Stimulated activated CD4-positive, alpha-beta T cell treated with anti-CD3 and anti-CD28 coated beads, Interleukin-12 subunit alpha, Interleukin-12 subunit beta, amount 100 ng/mL, for 24 hours (primary cell): ENCODE results near the gene BCL6.
"Not testable (repeated sequence)": the region's sequence is repeated elsewhere in the genome, so short reads cannot be mapped to it uniquely, and the experiment has no call there.

Source experiments
- DNase-seq, 2 experiments: peaks; one replicate each; pipeline ENCODE4 v3.0.0-alpha.2; 2020; ENCODE audit warnings: low read depth in 2 of 2

The BCL6 gene

DNA sequence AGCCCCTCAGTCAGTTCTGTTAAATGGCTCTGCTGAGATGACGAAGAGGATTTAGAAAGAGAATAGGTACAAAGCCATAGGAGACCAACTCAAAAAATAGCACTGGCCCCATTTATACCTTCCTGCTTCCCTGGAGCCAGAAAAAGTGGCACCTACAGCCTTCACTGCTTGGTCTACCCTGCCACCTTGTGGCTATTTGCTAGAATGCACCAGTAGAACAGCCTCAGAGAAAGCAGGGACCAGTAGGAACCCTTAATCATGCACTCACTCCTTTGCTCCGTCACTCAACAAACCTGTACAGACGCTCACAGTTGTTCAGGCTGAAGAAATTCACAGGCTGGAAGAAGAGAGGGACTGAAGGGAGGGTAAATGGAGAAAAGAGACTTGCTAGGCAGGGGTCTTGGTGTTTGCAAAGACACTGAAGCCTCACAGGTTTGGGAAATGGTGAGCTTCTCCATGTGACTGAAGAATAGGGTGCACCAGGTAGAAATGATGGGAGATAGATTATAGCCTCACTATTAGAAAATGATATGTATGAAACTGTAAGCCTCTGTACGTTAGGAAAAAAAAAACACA, 30.8 kb downstream of the BCL6 start:
- peak; percentile 47 to 66 for DNase-seq

DNA sequence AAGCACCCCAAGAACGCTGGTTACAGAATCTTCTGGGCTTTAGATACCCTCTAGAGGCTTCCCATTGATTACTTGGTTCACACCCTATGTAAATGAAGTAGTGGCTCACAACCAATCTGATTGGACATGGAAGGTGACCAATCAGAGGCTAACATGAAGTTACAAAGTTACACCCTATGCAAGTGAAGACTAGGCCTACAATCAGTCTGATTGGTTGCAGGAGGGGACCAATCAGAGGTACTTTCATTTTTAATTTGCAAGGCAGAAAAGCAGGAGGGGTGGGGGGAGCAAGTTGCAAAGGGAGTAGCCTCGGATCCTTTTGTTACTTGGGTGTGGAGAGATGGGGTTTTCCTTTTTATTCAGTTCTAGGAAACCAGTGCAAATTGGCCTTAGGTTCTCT, 31.8 kb downstream of the BCL6 start:
- DNase-seq, result no peak

DNA sequence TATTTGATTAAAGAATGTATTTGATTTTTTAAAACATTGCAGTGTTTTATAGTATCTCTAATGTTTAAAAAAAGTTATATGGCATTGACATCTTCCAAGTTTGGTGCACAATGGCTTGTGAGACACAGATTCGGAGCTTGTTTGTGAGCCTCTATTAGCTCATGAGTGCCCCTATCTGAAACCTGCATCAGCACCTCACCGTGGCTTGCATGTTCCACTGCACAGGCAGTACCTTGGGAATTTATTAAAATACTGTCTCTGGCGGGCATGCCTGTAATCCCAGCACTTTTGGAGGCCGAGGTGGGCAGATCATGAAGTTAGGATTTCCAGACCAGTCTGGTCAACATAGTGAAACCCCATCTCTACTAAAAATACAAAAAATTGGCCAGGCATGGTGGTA, 36.1 kb downstream of the BCL6 start:
- DNase-seq, result no peak

GRCh38 chr3:187708696-187709095, 36.6 kb downstream of the BCL6 start:
- no peak for DNase-seq

- no peak for DNase-seq
Measured at GRCh38 chr3:187706971-187707370, 38.3 kb downstream of the BCL6 start.

- no peak for DNase-seq
Measured at GRCh38 chr3:187705164-187705563, 40.1 kb downstream of the BCL6 start.

- no peak for DNase-seq
Measured at GRCh38 chr3:187702507-187703033, 42.7 kb downstream of the BCL6 start, which contains the start of gene RTP2. Gene RTP2 (minus strand): TSS chr3:187702557. CDS start chr3:187702128, 429 bp downstream.

- DNase-seq, result no peak
Measured at GRCh38 chr3:187700249-187700648, 45.0 kb downstream of the BCL6 start.

DNA sequence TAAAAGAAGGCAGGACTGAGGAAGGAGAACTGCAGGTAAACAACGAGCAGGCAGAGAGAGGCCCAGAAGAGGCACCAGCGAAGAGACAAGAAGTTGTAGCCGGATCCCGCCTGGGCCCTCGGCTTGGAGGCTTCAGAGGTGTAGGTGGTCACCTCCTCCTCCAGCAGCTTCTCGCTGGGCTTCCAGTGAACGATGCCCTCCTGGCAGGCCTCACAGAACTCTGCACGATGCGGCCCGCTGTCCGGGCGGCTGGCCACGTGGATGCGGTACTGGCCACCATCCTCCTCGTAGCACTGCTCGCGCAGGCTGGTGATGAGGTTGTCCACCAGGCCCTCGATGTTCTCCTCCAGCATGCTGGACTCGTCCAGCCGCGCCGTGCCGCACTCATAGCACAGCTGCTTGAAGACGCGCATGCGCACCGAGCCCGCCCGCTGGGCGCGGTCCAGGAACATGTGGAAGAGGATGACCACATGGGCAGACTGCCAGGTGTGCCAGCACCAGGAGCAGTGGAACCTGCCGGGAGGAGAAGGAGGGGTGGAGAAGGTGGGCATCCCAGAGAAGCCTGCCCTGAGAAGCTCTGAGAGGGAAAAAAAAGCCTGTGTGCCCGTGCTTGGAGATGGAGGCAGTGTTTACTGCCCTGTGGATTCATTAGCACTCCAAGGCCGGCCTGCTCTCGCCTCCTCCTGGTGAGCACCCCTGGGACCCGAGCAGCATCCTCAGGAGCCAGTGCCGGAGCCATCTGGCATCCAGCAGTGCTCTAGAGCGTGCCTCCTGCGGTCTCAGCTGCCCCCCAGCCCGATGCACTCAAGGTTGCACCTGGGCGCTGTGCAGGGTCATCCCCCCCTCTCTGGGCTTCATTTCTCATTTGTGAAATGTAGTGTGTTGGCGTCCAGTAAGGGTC, 46.5 kb downstream of the BCL6 start:
- DNase-seq, result no peak

GRCh38 chr3:187696021-187696420, 49.2 kb downstream of the BCL6 start:
- no peak for DNase-seq

GRCh38 chr3:187695449-187695848, 49.8 kb downstream of the BCL6 start:
- no peak for DNase-seq

DNA sequence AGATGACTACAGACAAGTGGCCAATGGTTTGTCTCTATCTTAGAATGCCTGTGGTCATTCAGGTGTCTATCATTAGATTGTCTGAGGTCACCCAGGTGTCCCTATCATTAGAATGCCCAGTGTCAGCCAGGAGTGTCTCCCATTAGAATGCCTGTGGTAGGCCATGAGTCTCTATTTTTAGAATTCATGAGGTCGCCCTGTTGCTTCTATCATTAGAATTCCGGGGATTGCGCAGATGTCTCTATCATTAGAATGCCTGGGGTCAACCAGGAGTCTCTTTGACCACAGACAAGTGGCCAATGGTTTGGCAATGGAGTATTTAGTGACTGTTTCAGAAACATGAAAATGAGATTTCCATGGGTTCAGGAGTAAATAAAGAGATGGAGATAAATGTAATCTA, 50.5 kb downstream of the BCL6 start:
- no peak for DNase-seq

DNA sequence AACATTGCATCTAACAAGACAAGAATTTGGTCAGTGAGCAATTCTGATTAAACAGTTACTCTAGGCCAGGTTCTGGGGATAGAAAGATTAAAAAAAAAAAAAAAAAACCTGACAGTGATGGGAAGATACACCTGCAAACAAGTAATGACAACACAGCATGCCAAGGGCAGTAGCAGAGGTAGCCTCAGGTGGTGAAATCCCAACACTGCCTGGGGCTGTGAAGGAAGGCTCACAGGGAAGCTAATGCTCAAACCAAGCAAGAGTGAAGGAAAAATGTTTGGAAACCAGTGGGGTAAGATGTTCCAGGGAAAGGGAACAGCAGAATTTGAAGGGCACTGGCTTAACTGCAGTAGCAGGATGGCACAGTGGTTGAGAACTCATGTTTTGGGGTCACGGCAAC, 51.8 kb downstream of the BCL6 start:
- no peak for DNase-seq

- DNase-seq, result no peak
Measured at GRCh38 chr3:187689984-187690383, 55.3 kb downstream of the BCL6 start.

DNA sequence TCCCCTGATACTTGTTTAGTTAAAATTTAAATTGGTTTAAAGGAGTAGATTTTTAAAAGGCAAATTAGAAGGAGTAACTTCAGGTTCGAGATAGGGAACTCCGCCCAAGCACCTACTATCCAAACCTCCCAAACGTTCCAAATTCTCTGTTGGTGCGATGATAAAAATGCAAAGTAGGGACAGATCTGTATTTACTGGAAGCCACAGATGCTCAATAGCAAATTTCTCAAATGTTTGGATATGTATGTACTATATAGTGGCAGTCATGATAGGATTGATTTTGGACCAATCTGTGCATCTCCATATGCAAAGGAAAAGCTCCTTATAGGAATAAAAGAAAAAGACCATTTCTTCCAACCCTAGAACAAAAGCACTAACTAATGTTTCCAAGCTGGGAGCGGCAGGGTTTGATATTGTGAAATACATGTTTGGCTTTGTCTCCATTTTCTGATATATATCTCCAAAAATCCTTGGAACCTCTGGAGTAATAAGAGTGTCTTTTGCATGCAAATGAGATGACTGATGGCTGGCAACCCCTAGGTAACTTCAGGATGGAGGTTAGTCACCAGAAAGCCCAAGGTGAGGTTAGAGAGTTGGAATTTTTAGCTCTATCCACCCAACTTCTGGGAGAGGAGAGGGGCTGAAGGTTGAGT, 58.5 kb downstream of the BCL6 start:
- DNase-seq, result no peak

- DNase-seq, result no peak
Measured at GRCh38 chr3:187685948-187686347, 59.3 kb downstream of the BCL6 start.

- DNase-seq, result no peak
Measured at GRCh38 chr3:187684880-187685279, 60.4 kb downstream of the BCL6 start.

DNA sequence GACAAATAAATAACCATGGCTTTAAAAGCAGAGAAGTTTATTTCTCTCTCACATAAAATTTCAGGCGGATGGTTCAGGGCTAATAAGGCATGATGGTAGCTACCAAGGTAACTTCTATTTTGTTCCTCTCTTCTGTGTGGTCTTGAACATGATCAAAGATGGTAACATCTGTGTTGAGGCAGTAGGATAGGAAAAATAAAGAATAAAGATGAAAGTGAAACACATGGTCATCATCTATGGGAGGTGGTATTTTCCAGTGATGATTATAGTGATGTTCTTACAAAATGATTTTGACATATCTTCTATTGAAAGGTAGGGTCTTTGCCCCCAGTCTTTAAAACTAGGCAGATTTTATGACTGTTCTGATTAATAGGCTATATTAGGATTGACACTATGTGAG, 60.8 kb downstream of the BCL6 start:
- DNase-seq, result no peak

DNA sequence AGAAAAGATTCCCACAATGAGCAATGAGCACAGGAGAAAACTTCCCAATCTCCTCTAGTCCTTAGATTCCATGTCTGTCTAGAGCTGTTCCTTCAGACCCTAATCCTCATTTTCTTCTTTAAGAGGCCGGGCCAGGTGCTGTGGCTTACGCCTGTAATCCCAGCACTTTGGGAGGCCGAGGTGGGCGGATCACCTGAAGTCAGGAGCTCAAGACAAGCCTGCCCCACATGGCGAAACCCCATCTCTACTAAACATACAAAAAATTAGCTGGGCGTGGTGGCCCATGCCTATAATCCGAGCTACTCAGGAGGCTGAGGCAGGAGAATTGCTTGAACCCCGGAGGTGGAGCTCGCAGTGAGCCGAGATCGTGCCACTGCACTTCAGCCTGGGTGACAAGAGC, 63.5 kb downstream of the BCL6 start:
- not testable (repeated sequence) for DNase-seq

DNA sequence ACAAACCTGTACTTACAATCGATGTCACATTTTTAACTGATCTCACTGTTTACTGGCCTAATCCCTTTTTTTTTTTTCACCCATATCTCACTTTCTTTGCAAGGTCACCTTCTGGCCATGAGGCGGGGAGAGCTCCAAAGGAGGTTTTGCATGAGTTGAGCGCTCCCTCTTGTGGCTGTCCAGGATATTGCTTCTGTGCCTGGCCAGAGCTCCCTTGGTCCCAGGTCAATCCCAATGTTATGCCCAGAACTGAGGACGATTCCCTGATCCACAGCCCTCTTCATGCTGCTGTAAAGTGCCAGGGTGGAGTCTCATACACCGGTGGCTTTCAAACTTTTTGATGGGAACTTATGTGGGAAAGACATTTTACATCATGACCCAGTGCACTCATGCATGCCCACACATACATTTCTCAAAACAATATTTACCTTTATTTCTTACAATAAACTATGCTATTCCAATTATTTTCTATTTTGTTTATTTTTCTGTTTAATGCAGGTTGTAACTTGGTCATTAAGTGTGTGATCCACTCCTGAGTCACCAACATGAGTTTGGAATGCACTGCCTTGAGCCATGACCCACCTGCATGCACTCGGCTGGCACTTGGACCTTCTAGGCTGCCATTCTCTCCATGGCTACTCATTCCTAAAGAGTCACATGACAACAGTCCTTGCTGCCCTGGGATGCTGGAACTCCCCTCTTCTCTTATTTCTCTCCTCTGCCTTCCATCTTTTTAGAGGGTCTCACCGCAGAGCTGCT, 65.5 kb downstream of the BCL6 start:
- peak; percentile 34 to 72 for DNase-seq

GRCh38 chr3:187678726-187679268, 66.5 kb downstream of the BCL6 start:
- peak in 1 of 2 experiments; percentile 26 for DNase-seq
